HUES64 (cell line): Measurements from ENCODE around the gene ART4.

Experiments used
- H3K27ac ChIP-seq: 2 replicates; pipeline ENCODE4 v1.7.0; 2013; ENCODE audit warnings: low read depth, low read length, inconsistent platforms
- H3K27me3 ChIP-seq: 2 replicates; pipeline ENCODE4 v1.6.1; 2013; ENCODE audit warnings: mild to moderate bottlenecking, low read length; ENCODE audit not compliant: insufficient read depth
- H3K36me3 ChIP-seq: 2 replicates; pipeline ENCODE4 v1.6.1; 2013; ENCODE audit warnings: mild to moderate bottlenecking, low read length; ENCODE audit not compliant: insufficient read depth
- H3K4me1 ChIP-seq: 2 replicates; pipeline ENCODE4 v1.6.1; 2013; ENCODE audit warnings: mild to moderate bottlenecking, low read length, moderate library complexity; ENCODE audit not compliant: insufficient read depth
- H3K4me3 ChIP-seq: 2 replicates; pipeline ENCODE4 v1.5.1; 2013; ENCODE audit warnings: mild to moderate bottlenecking, low read length, moderate library complexity
- H3K9ac ChIP-seq: 2 replicates; pipeline ENCODE4 v1.6.1; 2013; ENCODE audit warnings: mild to moderate bottlenecking, low read depth, low read length
- H3K9me3 ChIP-seq: 2 replicates; pipeline ENCODE4 v1.6.1; 2013; ENCODE audit warnings: low read depth, low read length; ENCODE audit not compliant: insufficient read depth
- WGBS: fragments of 150-250, 120-280 bp; methylation state at CpG from one replicate; pipeline ENCODE4 v1.1.7; 2013; ENCODE audit warnings: missing lambda C conversion rate; 5-methylcytosine and 5-hydroxymethylcytosine counted together

The ART4 gene

DNA sequence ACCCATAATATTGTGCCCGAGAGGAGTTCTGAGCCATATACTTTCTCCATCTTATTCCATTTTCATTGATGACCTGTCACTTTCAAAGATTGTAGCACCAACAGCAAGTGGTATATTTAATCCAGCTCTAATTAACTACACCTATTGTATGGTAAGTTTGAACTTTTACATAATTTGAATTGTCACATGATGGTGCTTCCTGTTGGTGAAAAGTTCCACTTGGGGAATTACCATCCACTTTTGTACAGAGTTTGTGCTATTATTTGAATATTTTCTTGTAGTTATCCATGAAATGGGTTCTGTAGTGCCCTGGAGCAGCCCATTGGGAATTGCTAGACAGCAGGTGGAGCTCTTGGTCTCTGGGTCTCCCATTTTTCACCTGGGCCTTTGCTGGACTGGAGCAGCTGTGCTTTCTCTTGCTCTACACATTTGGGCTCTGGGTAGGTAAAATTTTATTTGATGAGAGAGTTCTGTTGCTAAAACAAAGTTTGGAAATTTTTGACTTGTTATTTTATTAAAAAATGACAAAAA, 32.3 kb downstream of the ART4 start:
- Histone ChIP-seq H3K4me1 (no peaks in the 10 kb centered on the region), H3K27me3 (no peaks in the 10 kb centered on the region), H3K27ac (no peak overlapping the region), H3K36me3 (no peaks in the 10 kb centered on the region), H3K9ac (no peak overlapping the region), H3K4me3 (no peak overlapping the region), H3K9me3 (no peaks in the 10 kb centered on the region)
- 96% methylated on average over 1 of the region's 1 CpG for WGBS

DNA sequence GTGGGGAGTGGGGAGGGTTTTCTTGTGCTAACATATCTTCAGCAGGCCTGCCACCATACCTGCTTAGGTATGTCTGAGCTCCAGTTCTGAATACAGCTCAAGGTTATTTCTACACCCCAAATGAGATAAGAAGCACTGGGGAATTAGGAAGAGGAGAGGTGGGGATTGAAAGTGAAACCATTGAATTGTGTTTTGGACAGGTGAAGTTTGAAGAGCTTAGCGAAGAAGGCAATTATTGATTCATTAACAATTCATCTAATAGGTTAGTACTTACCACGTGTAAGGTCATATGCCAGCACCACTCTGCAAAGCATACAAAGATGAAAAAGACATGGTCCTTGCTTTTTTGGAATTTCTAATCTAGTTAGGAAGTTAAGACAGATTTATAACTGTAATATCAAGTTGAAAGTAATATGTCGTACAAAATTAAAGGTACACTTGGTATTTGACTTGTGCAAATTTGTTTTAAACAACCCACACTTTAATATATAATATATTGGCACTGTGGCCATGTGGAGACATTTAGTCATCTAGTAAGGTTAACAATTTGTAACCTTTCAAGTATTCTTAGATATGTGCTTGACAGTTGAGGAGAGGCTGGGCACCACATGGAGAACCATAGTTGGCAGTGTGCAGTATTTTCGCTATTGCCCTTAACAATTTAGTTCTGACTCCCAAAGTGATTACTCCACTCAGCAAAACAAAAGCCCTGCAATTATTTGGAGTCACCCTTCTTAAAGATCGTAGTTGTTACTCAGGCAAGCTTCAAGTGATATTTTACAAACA, 33.0 kb downstream of the ART4 start:
- no peaks in the 10 kb centered on the region for H3K36me3 ChIP-seq
- no peak overlapping the region for H3K4me3 ChIP-seq
- WGBS, result 86% methylated on average over 3 of the region's 5 CpGs
- no peaks in the 10 kb centered on the region for H3K27me3 ChIP-seq
- H3K27ac ChIP-seq, result no peak overlapping the region
- no peak overlapping the region for H3K9ac ChIP-seq
- no peaks in the 10 kb centered on the region for H3K9me3 ChIP-seq
- no peaks in the 10 kb centered on the region for H3K4me1 ChIP-seq

DNA sequence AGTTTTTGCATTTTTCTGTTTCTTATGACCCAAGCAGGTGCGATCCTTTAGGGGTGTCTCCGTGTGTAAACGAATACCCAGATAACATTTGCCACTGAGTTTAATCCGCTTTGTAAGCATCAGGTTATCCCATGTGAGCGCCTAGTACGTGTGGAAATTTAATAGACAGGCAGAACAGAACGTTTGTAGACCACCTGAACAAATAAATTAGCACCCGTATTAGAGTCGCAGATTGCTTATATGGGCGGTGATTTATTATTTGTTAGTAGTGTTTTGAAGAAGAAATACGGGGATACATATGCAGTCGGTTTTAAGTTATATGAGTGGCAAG, 39.5 kb downstream of the ART4 start:
- Histone ChIP-seq H3K4me3 (peak overlapping the region; percentile 71), H3K9me3 (no peaks in the 10 kb centered on the region), H3K36me3 (peaks cover 22% of the 10 kb centered on the region), H3K4me1 (peaks cover 15% of the 10 kb centered on the region), H3K9ac (peak overlapping the region; percentile 75), H3K27ac (peak overlapping the region; percentile 29), H3K27me3 (no peaks in the 10 kb centered on the region)
- WGBS, result under 1% methylated on average over 12 of the region's 12 CpGs

DNA sequence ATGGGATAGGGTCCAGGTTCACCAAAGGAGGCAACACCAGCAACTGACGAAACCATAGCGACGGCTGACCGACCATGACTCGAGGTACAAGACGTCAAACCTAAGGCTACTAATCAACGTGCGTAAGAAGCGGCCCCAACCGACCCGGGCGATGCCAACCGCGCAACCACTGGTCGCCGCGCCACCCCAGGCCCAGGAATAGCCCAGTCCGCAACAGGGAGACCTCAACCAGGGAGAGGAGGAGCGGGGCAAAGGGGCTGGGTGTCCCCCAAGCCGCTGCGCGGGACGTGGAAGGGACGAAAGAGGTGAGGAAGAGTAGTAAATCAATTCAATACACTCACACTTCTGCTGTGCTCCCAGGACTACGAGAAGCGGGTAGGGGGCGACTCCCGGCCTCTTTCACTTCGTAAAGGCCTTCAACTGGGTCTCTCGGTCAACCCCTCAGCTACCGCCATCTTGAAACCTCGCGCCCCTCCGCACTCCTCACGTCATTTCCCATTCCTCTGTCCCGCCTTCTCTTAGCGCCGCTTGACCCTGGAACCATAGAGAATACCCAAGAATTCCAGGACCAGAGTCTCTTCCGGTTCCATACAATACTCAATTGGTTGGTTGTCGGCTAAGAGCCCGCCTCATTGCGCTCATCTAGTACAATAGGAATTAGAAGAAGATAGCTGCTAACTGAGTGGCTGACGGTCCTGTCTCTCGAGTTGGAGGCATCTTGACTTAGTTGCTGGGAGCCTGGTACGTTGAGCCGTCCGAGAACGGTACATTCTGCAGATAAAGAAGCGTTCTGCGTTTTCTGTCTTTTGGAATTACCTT, 40.1 kb downstream of the ART4 start, which contains the start of the genes C12orf60 and WBP11:
TSS of gene C12orf60 (plus strand) at position 660 of the 819 bp plus-strand sequence. CDS start 19,266 bp downstream, outside the sequence.
TSS of gene WBP11 (minus strand) at position 468 of the 819 bp plus-strand sequence. CDS start 2,095 bp downstream, outside the sequence.
- no peaks in the 10 kb centered on the region for H3K27me3 ChIP-seq
- under 1% methylated on average over 49 of the region's 50 CpGs for WGBS
- H3K27ac ChIP-seq, result peak within 1 kb of the TSS; percentile 79
- no peaks in the 10 kb centered on the region for H3K9me3 ChIP-seq
- peaks cover 28% of the 10 kb centered on the region for H3K36me3 ChIP-seq
- peak within 1 kb of the TSS; percentile 90 for H3K9ac ChIP-seq
- peaks cover 15% of the 10 kb centered on the region for H3K4me1 ChIP-seq
- peak within 1 kb of the TSS; percentile 71 for H3K4me3 ChIP-seq

DNA sequence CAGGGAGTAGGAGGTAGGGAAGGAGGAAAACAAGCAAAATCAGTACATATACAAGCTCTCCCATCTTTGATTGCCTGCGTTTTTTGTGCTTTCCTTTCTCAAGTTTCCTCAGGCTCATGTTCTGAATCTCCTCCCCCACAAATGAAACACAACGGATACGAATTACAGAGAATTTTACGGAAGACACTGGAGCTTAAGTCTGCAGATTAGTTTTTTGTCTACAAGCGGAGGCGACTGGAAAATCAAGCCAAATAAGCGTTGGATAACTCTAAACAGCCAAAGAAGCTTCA, 40.7 kb downstream of the ART4 start:
- H3K9me3 ChIP-seq, result no peaks in the 10 kb centered on the region
- H3K9ac ChIP-seq, result peak overlapping the region; percentile 90
- peak overlapping the region; percentile 79 for H3K27ac ChIP-seq
- 0% methylated on average over 7 of the region's 7 CpGs for WGBS
- H3K4me3 ChIP-seq, result peak overlapping the region; percentile 71
- H3K4me1 ChIP-seq, result peaks cover 15% of the 10 kb centered on the region
- H3K27me3 ChIP-seq, result no peaks in the 10 kb centered on the region
- H3K36me3 ChIP-seq, result peaks cover 33% of the 10 kb centered on the region

DNA sequence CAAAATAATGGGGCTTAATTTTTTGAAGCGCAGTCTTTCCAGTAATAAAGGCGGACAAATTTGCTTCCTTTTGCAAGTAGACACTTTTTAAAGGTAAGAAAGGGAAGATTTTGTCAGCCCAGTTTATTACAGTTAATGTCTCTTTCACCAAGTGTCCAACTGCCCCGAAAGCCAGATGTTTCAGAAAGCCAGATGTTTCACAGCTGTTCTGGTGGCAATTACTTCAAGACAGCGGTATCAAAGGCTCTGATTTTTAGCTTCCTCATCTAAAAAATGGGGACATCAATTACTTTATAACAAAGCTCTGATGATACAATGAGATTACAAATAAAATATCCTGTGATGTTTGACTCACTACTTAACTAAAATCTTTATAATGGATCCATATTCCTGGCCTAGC, 41.1 kb downstream of the ART4 start:
- peaks cover 15% of the 10 kb centered on the region for H3K4me1 ChIP-seq
- H3K36me3 ChIP-seq, result peaks cover 37% of the 10 kb centered on the region
- H3K9ac ChIP-seq, result peak overlapping the region; percentile 90
- no peaks in the 10 kb centered on the region for H3K9me3 ChIP-seq
- WGBS, result 79% methylated on average over 4 of the region's 4 CpGs
- no peaks in the 10 kb centered on the region for H3K27me3 ChIP-seq
- H3K4me3 ChIP-seq, result peak overlapping the region; percentile 71
- no peak overlapping the region for H3K27ac ChIP-seq

DNA sequence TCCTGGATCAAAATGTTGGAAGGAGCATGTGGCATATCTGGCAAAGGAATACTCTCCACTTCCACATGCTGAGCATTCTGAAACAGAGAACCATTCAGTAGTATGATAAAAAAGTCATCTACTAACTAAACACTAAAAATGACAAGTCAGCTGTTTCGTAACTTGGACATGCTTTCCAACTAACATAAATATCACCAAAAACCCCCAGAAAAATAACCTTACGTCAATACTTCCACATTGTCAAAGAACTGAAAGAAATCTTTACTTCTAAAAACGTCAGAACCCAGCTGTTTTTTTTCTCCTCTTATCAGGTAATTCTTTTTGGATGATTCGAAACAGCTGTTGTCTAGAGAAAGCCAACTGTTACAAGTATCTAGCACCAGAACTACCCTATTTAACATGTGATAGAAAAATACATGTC, 48.3 kb downstream of the ART4 start:
- Histone ChIP-seq H3K27me3 (no peaks in the 10 kb centered on the region), H3K27ac (no peak overlapping the region), H3K9me3 (no peaks in the 10 kb centered on the region), H3K36me3 (peaks cover 98% of the 10 kb centered on the region), H3K4me3 (no peak overlapping the region), H3K4me1 (no peaks in the 10 kb centered on the region), H3K9ac (no peak overlapping the region)
- WGBS, result 97% methylated on average over 4 of the region's 4 CpGs

DNA sequence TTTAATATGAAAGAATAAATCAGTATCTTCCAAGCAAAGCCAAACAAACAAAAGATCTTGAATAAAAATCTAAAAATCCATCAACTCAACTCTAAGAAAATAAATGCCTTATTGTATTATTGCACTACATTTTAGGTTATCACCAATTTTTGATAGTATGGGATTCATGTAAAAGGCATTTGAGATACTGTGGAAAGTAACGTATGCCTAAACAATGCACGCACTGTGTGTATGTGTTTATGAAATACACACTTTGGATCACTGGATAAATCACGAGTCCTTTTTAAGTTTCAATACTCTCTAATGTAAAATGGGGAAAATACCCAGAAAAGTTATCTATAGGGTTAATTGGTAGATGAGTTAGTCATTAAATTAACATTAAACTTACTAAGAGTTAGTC, 57.8 kb downstream of the ART4 start:
- Histone ChIP-seq H3K9ac (no peak overlapping the region), H3K27me3 (no peaks in the 10 kb centered on the region), H3K4me1 (no peaks in the 10 kb centered on the region), H3K4me3 (no peak overlapping the region), H3K36me3 (peaks cover 68% of the 10 kb centered on the region), H3K9me3 (no peaks in the 10 kb centered on the region), H3K27ac (no peak overlapping the region)
- 90% methylated on average over 3 of the region's 3 CpGs for WGBS

DNA sequence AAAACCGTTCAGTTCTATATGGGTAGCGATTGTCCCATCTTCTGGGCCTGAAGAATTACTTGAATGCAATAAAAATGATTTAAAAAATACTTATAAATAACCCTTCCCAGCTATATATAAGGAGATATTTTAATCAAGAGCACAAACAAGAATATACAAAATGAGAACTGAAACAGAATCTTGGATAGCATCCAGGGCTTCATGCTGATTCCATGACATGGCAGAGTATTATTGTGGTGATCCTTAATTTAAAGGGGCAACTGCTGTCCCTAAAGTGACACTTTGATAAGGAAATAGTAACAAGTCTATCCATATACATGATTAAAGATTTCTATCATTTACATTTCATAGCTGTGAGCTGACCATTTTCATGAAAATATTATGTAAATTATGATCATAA, 58.9 kb downstream of the ART4 start:
- Histone ChIP-seq H3K4me3 (no peak overlapping the region), H3K9me3 (no peaks in the 10 kb centered on the region), H3K9ac (no peak overlapping the region), H3K27ac (no peak overlapping the region), H3K36me3 (peaks cover 57% of the 10 kb centered on the region), H3K4me1 (no peaks in the 10 kb centered on the region), H3K27me3 (no peaks in the 10 kb centered on the region)
- WGBS, result 92% methylated on average over 2 of the region's 2 CpGs

DNA sequence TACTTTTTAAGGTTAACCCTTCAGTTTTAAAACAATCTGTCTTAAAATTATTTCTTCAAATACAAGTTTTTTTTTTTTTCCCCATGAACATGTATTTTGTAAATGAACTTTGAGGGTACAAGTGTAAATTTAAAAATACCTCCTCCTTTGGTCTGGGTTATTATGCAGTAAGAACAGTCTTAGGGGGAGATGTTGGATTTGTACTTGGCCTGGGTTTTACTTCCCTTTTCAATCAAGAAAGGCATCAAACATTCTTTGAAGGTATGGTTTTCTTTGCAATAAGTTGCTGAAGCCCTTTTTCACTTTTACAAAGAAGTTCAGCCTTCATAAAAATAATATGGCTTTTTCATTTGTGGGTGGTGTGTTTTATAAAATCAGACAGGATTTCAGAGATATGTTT, 60.6 kb downstream of the ART4 start:
- H3K9me3 ChIP-seq, result no peaks in the 10 kb centered on the region
- H3K27ac ChIP-seq, result no peak overlapping the region
- no peaks in the 10 kb centered on the region for H3K4me1 ChIP-seq
- H3K36me3 ChIP-seq, result peaks cover 40% of the 10 kb centered on the region
- H3K4me3 ChIP-seq, result no peak overlapping the region
- H3K27me3 ChIP-seq, result no peaks in the 10 kb centered on the region
- H3K9ac ChIP-seq, result no peak overlapping the region

DNA sequence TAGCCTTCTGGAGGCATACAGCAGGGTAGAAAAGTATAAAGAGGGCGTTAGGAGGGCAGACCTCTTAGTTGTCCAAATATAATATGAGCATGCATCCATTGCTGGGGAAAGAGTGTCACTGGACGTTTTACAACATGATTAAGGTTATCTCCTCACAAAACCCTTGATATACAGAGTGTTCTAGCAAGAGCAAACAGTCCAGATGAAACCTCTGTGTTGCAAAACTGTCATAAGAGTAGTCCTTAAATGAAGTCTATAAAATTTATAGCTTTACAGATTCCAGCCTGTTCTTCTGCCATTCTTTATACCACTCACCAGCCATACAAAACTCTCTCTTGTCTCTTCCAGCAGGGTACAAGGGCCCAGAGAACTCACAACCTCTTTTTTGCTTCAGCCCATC, 61.8 kb downstream of the ART4 start:
- Histone ChIP-seq H3K27ac (no peak overlapping the region), H3K9me3 (no peaks in the 10 kb centered on the region), H3K9ac (no peak overlapping the region), H3K36me3 (peaks cover 28% of the 10 kb centered on the region), H3K4me1 (peaks cover 10% of the 10 kb centered on the region), H3K4me3 (no peak overlapping the region), H3K27me3 (no peaks in the 10 kb centered on the region)
- WGBS, result 75% methylated on average over 2 of the region's 2 CpGs
